Spleen (tissue), 11 donors: ENCODE results near the gene NSUN6. TPM values are rescaled to one million over a fixed set of nuclear protein-coding genes. Genes with fewer than 3 reads are reported as not detected.

ENCODE experiments used
- DNase-seq: peaks from one replicate; pipeline ENCODE4 v3.0.0-alpha.2; 2020
- H3K27ac ChIP-seq, 8 donors: fragments of 200-600 bp; sonication (generic) in 7 of 8; 1 replicate in 4 of 8; 2 replicates in 4 of 8; pipeline versions ENCODE4 v1.5.0 to v1.8.0; 2016 to 2021; ENCODE audit warnings: inconsistent platforms in 4 of 8, mild to moderate bottlenecking in 4 of 8, moderate library complexity in 1 of 8
- H3K27me3 ChIP-seq, 7 donors: fragments of 200-600 bp; sonication (generic) in 6 of 7; replicated peaks in 1 of 7; 1 replicate in 4 of 7; 2 replicates in 3 of 7; pipeline versions ENCODE4 v1.5.0 to v1.8.0; 2016 to 2021; ENCODE audit warnings: inconsistent platforms in 3 of 7, mild to moderate bottlenecking in 1 of 7
- H3K36me3 ChIP-seq, 6 donors: fragments of 200-600 bp; sonication (generic) in 5 of 6; 1 replicate in 4 of 6; 2 replicates in 2 of 6; pipeline versions ENCODE4 v1.5.0 to v1.8.0; 2016 to 2021; ENCODE audit warnings: inconsistent platforms in 2 of 6
- H3K4me1 ChIP-seq, 6 donors: fragments of 200-600 bp; sonication (generic) in 5 of 6; 1 replicate in 3 of 6; 2 replicates in 3 of 6; pipeline versions ENCODE4 v1.5.0 to v1.8.0; 2016 to 2021; ENCODE audit warnings: inconsistent platforms in 3 of 6
- H3K4me3 ChIP-seq, 8 donors: fragments of 200-600 bp; sonication (generic) in 7 of 8; 1 replicate in 4 of 8; 2 replicates in 4 of 8; pipeline versions ENCODE4 v1.5.0 to v1.8.0; 2016 to 2021; ENCODE audit warnings: inconsistent platforms in 4 of 8, mild to moderate bottlenecking in 4 of 8, moderate library complexity in 2 of 8
- H3K9me3 ChIP-seq, 8 donors: fragments of 200-600 bp; sonication (generic) in 7 of 8; 1 replicate in 4 of 8; 2 replicates in 4 of 8; pipeline versions ENCODE4 v1.5.0 to v1.8.0; 2016 to 2021; ENCODE audit warnings: inconsistent platforms in 4 of 8
- CTCF ChIP-seq, 11 experiments: fragments of 200-600 bp in 7 of 11; fragments of 450-650 bp in 4 of 11; sonication (generic) in 4 of 11; IDR thresholded peaks in 8 of 11; conservative IDR thresholded peaks in 3 of 11; 1 replicate in 7 of 11; 2 replicates in 4 of 11; pipeline versions ENCODE4 v1.4.0 to v1.8.0; 2016 to 2021; ENCODE audit warnings: antibody characterized with exemption in 11 of 11, inconsistent platforms in 4 of 11, mild to moderate bottlenecking in 1 of 11
- POLR2A ChIP-seq, 3 donors: fragments of 450-650 bp; IDR thresholded peaks; one replicate each; pipeline ENCODE4 v1.5.1; 2017; ENCODE audit warnings: antibody characterized with exemption in 3 of 3, mild to moderate bottlenecking in 1 of 3
- POLR2AphosphoS5 ChIP-seq, 3 donors: sonication (generic); formaldehyde crosslinking; IDR thresholded peaks; one replicate each; pipeline ENCODE4 v1.5.1; 2017; ENCODE audit warnings: antibody characterized with exemption in 3 of 3
- WGBS, 5 donors: extraction: QIAGEN DNeasy Blood & Tissue Kit in 3 of 5; methylation state at CpG; one replicate each; pipeline versions ENCODE4 v1.1.5 to v1.1.7; 2013 to 2018; 5-methylcytosine and 5-hydroxymethylcytosine counted together
- intact Hi-C: fragments of 100-400 bp; cut with DNase I; formaldehyde crosslinking; loops from one replicate; pipeline ENCODE4 v1.15.0; 2023; ENCODE audit warnings: low total_unique reads
- polyA plus RNA-seq, 3 donors: library from polyadenylated mRNA; stranded (reverse); fragments of 200-250 nt; gene quantifications; one replicate each; pipeline ENCODE4 v1.2.1, GENCODE V29; 2013
- total RNA-seq, 7 donors: library from RNA; depleted of rRNA in 3 of 7; stranded (reverse); fragments of >200 nt in 3 of 7; fragmentation: NEBNext Ultra II Directional in 4 of 7; extraction: Animal tissue kit (Norgen Biotek cat#: 25700) in 4 of 7; gene quantifications; one replicate each; pipeline versions ENCODE4 v1.1.0 to v1.2.1, GENCODE V29; 2016 to 2021
- donor health status: healthy with polysubstance abuse.
- donor health status: DM: no; HTN: no; CAD: no; lungs with moderate emphysema.
- donor health status: DM: no; HTN: no; CAD: no.
- donor health status: Bipolar disorder and iron deficiency.
- donor health status: healthy.
- donor health status: DM: no; HTN: no; CAD: no.
- donor health status: DM: yes; HTN: yes; CAD: no.

NSUN6 gene
- total and polyA plus RNA-seq, 10 donors: 6.4 to 25.8 (median 15.6) TPM

GRCh38 chr10:18557960-18558359 is 93.4 kb downstream of the NSUN6 start:
- intact Hi-C loops: no loop called here
- H3K36me3 ChIP-seq: peaks cover 0 to 96% (median 27%) of the 10 kb centered on the region in 6 donors
- H3K27me3 ChIP-seq: no peaks in the 10 kb centered on the region
- H3K27ac ChIP-seq: no peak overlapping the region
- DNase-seq: no peak
- no peaks in the 10 kb centered on the region for H3K4me1 ChIP-seq
- no peak overlapping the region for H3K4me3 ChIP-seq
- no peak for TF ChIP-seq POLR2A (IDR thresholded peaks at IDR 0.05)
- no peak for TF ChIP-seq CTCF (IDR thresholded peaks at IDR 0.05 in 8 of 11, conservative IDR thresholded peaks at IDR 0.05 in 3 of 11)
- TF ChIP-seq POLR2AphosphoS5 (IDR thresholded peaks at IDR 0.05): no peak
- peaks cover 0 to 80% (median 61%) of the 10 kb centered on the region in 8 donors for H3K9me3 ChIP-seq
- 94 to 98% (median 97%) methylated on average over 1 of the region's 1 CpG for WGBS, 5 donors

GRCh38 chr10:18556522-18557147 is 94.8 kb downstream of the NSUN6 start:
- no peak for TF ChIP-seq POLR2A (IDR thresholded peaks at IDR 0.05)
- no peak for TF ChIP-seq POLR2AphosphoS5 (IDR thresholded peaks at IDR 0.05)
- TF ChIP-seq CTCF (IDR thresholded peaks at IDR 0.05 in 8 of 11, conservative IDR thresholded peaks at IDR 0.05 in 3 of 11): no peak
- Histone ChIP-seq H3K9me3 (peaks cover 0 to 67% (median 48%) of the 10 kb centered on the region in 8 donors), H3K4me3 (no peak overlapping the region), H3K27me3 (no peaks in the 10 kb centered on the region), H3K36me3 (peaks cover 0 to 96% (median 26%) of the 10 kb centered on the region in 6 donors), H3K27ac (no peak overlapping the region), H3K4me1 (no peaks in the 10 kb centered on the region)
- intact Hi-C loops: no loop called here
- no peak for DNase-seq
- WGBS, 5 donors: 97 to 99% (median 98%) methylated on average over 3 of the region's 3 CpGs

- TF ChIP-seq POLR2AphosphoS5 (IDR thresholded peaks at IDR 0.05): no peak
- TF ChIP-seq POLR2A (IDR thresholded peaks at IDR 0.05): no peak
- no peak for TF ChIP-seq CTCF (IDR thresholded peaks at IDR 0.05 in 8 of 11, conservative IDR thresholded peaks at IDR 0.05 in 3 of 11)
- Histone ChIP-seq H3K36me3 (peaks cover 0 to 100% (median 31%) of the 10 kb centered on the region in 6 donors), H3K4me3 (no peak overlapping the region), H3K27ac (no peak overlapping the region), H3K27me3 (no peaks in the 10 kb centered on the region), H3K9me3 (peaks cover 0 to 51% (median 35%) of the 10 kb centered on the region in 8 donors), H3K4me1 (no peaks in the 10 kb centered on the region)
- DNase-seq: no peak
- WGBS, 5 donors: 94 to 99% (median 96%) methylated on average over 3 of the region's 3 CpGs
- intact Hi-C loops: no loop called here
Observed at GRCh38 chr10:18554479-18554878, 96.9 kb downstream of the NSUN6 start.

- TF ChIP-seq POLR2A (IDR thresholded peaks at IDR 0.05) (no peak), CTCF (IDR thresholded peaks at IDR 0.05 in 8 of 11, conservative IDR thresholded peaks at IDR 0.05 in 3 of 11) (no peak)
- peaks cover 0 to 21% (median 7%) of the 10 kb centered on the region in 8 donors for H3K9me3 ChIP-seq
- DNase-seq: no peak
- peaks cover 0 to 100% (median 21%) of the 10 kb centered on the region in 6 donors for H3K36me3 ChIP-seq
- H3K4me1 ChIP-seq: no peaks in the 10 kb centered on the region
- no peak overlapping the region for H3K4me3 ChIP-seq
- intact Hi-C loops: no loop called here
- H3K27ac ChIP-seq: no peak overlapping the region
- 95 to 100% (median 97%) methylated on average over 2 of the region's 2 CpGs for WGBS, 5 donors
- no peaks in the 10 kb centered on the region for H3K27me3 ChIP-seq
Observed at GRCh38 chr10:18551473-18551872, 99.9 kb downstream of the NSUN6 start.
